Cerebellar cortex (tissue), 1 donor: ENCODE results near the gene FDXR.

ENCODE experiments used
- DNase-seq: peaks from one replicate; pipeline ENCODE4 v3.0.0-alpha.2; 2015; ENCODE audit warnings: low spot score

Gene FDXR

GRCh38 chr17:74898376-74898946 is 25.7 kb upstream of the FDXR start:
- no peak for DNase-seq

GRCh38 chr17:74893936-74894671 is 21.3 kb upstream of the FDXR start:
- no peak for DNase-seq

- DNase-seq: peak; percentile 27
Measured at GRCh38 chr17:74892974-74893911, 20.4 kb upstream of the FDXR start, which contains the start of gene FADS6. FADS6 (minus strand) TSS chr17:74893633; CDS start chr17:74893595, 38 bp downstream.

GRCh38 chr17:74892013-74892841 is 19.4 kb upstream of the FDXR start:
- peak; percentile 80 for DNase-seq

- DNase-seq: no peak
Measured at GRCh38 chr17:74890554-74890953, 17.8 kb upstream of the FDXR start.

GRCh38 chr17:74888469-74888868 is 15.7 kb upstream of the FDXR start:
- DNase-seq: no peak

GRCh38 chr17:74883241-74883745 is 10.5 kb upstream of the FDXR start:
- no peak for DNase-seq

- DNase-seq: no peak
Measured at GRCh38 chr17:74882517-74883240, 9.9 kb upstream of the FDXR start.

- no peak for DNase-seq
Measured at GRCh38 chr17:74881073-74881472, 8.3 kb upstream of the FDXR start.

- no peak for DNase-seq
Measured at GRCh38 chr17:74879308-74879707, 6.5 kb upstream of the FDXR start.

- DNase-seq: no peak
Measured at GRCh38 chr17:74878658-74879057, 5.9 kb upstream of the FDXR start.

GRCh38 chr17:74877592-74878548 is 5.1 kb upstream of the FDXR start:
- no peak for DNase-seq

GRCh38 chr17:74875977-74876593 is 3.3 kb upstream of the FDXR start:
- no peak for DNase-seq

- no peak for DNase-seq
Measured at GRCh38 chr17:74875155-74875976, 2.6 kb upstream of the FDXR start.

GRCh38 chr17:74874615-74875037 is 1.8 kb upstream of the FDXR start:
- no peak for DNase-seq

- no peak for DNase-seq
Measured at GRCh38 chr17:74873874-74874614, 1.2 kb upstream of the FDXR start.

- peak; percentile 100 for DNase-seq
Measured at GRCh38 chr17:74873037-74873873, 461 bp upstream of the FDXR start.
